UCSD-AML1 (cell line): ENCODE results near the gene PMVK.
"Not testable (repeated sequence)": the region's sequence is repeated elsewhere in the genome, so short reads cannot be mapped to it uniquely, and the experiment has no call there.

Source experiments
- DNase-seq: peaks from one replicate; lab custom pipeline; 2025; ENCODE audit not compliant: unreplicated experiment; lab: John Stamatoyannopoulos, UW

PMVK gene

DNA sequence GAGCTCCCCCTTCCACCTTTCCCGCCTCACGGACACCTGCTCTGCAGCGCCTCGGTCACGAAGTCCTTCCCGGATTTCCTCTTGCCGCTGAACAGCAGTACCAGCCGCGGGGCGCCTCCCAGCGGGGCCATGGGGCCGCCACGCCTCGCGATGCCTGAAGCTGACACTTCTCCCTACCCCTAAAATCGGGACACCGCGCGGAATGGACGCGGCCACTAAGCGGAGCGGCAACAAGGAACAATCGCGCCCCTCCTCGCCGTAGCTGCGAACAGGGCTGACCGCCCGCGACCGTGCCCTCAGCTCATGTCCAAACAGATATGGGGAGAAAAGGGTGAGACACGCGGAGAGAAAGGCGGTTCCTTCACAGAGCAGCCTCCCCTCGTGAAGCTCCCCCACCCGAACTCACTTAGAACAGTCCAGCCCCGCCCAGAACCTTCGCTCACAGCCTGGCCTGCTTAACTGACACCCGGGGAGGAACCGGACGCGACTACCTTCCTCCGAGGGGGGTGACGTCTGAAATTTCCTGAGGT is at the start of gene PMVK:
Gene PMVK (minus strand): TSS at position 165 of the 530 bp plus-strand sequence. CDS start 34 bp downstream, at position 131.
- DNase-seq: peak; percentile 97

DNA sequence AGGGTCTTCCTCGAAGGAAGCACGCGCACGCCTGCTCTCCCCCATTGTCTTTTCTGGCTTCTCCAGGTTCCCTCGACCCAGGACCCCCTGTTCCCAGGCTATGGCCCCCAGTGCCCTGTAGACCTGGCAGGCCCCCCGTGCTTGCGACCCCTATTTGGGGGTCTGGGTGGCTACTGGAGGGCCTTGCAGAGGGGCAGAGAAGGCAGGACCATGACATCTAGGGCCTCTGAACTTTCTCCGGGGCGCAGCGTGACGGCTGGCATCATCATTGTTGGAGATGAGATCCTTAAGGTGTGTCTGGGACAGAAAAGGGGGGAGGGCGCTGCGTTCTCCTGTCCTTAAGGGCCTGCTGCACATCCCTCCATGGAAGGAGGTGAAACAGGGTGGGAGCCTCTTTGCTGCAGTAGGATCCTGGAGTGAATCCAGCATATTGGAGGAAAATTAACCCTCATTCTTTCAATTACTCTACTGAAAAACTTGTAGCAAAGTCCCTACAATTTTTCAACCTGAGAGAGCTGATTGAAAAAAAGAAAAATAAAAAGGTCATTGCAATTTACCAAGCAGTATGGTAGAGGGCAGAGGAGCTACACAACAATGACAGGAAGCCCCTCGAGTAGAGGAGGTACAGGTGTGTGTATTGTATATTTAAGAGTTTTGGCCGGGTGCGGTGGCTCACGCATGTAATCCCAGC is 47.4 kb upstream of the PMVK start:
- DNase-seq: no peak

DNA sequence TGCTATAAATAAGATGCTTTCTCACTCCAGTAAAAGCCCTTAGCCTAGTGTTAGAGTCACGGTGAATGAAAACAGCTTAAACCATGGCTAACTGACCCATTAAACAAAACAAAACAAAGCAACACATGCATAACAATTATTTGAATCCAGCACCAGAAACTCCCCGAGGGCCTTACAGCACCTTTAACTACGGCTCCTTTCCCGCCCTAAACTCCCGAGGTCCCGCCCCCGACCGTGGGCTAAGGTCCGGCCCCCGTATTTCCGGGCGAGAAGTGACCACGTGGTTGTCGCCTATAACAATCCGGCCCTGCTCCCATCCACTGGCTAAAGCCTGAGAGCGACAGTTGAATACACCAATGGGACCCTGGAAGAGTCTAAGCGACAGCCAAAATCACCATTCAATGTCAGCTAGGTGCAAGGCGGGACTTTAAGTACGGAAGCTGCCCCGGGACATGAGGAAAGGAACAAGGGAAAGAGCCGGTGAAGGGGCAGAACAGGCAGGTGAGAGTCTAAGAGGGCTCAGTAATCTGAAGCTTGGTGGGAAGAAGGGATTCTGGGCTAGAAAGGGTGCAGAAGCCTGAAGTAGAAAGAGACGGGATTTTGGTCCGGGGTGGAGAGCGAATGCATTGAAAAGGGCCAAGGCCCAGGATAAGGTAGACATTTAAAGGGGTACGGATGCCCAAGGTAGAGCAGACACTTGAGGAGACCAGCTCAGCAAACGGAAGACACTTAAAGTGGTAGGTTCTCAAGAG is 46.6 kb upstream of the PMVK start, which contains the start of gene FLAD1:
Gene FLAD1 (plus strand): TSS at position 448 of the 752 bp plus-strand sequence. CDS start 351 bp downstream, outside the sequence.
- peak; percentile 92 for DNase-seq

DNA sequence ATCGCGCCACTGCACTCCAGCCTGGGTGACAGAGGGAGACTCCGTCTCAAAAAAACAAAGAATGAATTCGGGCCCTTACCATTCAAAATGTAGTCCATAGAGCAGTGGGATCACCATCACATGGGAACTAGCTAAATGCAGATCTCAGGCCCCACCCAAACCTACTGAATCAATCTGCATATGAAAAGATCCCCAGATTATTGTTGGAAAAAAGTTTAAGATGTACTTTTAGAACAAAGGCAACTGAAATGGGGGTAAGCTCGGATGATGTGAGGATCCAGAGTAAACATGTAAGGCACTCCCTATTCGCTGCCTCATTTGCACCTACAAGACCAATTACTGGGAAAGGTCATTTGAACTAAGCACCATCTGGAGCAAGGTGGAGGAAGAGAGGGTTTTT is 45.8 kb upstream of the PMVK start:
- DNase-seq: no peak

DNA sequence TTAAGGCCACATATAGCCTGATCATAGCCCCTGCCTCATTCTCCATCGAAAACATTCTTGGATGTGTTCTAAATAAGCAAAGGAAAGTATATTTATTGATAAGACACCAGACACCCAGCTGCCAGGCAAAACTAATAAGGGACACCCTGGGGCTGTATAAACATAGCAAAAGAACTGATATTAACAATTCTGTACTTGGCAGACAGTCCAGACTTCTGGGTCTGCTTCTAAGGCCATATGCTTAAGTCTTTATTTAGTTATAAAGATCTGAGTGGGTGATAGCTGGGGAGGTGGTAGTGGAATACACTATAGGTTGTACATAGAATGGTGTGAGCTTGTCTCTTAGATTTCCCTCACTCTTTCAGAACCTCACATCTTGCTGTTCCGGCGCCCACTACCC is 41.8 kb upstream of the PMVK start:
- DNase-seq: no peak

DNA sequence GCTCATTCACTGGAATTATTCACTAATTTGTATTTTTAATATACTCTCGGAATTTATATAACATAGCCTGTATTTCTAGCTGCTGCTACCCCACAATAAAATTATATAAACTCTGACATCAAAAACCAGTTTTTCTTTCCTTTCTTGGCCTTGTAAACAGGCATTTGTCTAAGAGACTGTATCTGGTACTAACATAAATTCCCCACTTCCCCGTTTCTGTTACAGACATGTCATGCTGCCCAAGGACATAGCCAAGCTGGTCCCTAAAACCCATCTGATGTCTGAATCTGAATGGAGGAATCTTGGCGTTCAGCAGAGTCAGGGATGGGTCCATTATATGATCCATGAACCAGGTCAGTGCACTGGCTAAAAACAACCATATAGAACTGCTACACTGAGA is 41.2 kb upstream of the PMVK start:
- not testable (repeated sequence) for DNase-seq

DNA sequence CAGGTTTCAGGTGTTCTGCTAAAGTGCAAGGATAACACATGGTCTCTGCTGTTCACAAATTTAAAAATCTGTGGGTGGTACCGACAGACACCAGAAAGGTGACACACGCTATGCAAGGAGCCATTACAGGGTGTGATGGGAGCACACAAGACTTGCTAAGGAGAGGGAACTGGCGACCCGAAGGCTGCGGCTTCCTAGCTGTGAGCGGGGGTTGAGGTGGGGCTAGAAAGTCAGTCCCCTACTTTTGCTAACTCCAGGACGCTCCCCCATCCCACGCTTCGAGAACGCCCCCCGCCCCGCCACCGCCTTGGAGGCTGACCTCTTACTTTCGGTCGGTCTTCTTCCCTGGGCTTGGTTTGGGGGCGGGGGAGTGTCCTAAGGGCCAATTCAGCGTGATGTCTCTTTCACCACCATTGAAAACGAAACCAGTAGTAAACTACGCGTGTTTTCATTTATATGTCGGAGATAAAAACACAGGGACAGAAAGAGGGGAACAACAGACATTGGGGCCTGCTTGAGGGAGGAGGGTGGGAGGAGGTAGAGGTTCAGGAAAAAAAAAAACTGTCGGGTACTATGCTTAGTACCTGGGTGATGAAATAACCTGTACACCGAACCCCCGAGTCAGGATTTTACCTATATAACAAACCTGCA is 39.0 kb upstream of the PMVK start:
- DNase-seq: peak; percentile 63

DNA sequence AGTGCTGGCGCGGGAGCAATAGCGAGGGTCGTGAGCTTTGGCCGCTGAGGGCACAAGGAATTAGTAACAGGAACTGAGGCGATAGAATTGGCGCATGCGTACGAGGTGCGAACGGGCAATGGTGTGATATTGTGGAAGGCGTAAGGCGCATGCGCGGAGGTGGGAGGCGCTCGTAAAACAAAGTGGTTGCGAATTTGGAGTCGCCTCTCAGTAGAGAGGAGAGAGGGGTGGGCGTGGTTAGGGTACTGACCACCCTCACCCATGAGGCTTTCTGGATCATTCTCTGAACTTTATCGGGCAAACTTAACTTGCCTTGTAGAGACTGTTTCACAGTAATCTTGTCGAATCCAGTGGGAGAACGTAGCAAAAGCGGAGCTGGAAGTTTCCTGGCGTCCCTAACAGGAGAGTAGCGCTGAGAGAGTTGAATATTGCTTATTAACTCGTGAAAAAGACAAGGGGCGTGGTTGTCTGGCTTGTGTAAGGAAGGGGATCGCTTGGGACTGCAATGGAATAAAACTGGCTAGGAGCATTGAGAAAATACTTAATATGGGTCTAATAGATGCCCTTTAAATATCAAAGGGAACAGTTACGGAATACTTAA is 38.4 kb upstream of the PMVK start:
- peak; percentile 97 for DNase-seq

DNA sequence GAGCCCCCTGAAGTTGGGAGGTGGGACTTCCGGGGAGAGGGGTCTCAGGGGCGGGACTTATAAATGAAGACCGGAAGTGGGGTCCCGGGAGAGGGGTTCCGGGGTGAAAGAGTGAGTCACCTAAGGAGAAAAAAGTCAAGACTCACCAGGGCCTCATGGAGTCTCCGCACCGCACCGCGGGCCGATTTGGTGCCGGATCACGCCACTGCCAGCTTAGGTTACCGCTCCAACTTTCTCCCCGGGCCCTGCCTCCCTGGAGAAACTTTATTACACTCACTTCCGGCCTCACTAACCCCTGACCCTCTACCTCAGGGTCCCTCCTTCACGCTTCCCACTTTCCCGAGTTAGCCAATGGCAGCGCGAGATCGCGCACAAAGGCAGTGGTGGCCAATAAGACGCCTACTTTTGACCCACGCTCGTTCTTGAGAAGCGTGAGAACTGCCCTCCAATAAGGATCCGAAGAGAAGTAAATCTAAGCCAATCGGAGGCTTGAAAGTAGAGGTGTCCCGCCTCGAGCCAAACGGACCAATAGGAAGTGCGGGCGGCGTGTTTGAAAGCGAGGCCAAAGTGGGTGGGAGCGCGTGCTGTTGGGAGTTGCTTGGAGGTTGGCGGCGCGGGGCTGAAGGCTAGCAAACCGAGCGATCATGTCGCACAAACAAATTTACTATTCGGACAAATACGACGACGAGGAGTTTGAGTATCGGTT is 37.7 kb upstream of the PMVK start, which contains the start of gene CKS1B:
Gene CKS1B (plus strand): TSS at position 580 of the 706 bp plus-strand sequence. CDS start 65 bp downstream, at position 645.
- peak; percentile 97 for DNase-seq

DNA sequence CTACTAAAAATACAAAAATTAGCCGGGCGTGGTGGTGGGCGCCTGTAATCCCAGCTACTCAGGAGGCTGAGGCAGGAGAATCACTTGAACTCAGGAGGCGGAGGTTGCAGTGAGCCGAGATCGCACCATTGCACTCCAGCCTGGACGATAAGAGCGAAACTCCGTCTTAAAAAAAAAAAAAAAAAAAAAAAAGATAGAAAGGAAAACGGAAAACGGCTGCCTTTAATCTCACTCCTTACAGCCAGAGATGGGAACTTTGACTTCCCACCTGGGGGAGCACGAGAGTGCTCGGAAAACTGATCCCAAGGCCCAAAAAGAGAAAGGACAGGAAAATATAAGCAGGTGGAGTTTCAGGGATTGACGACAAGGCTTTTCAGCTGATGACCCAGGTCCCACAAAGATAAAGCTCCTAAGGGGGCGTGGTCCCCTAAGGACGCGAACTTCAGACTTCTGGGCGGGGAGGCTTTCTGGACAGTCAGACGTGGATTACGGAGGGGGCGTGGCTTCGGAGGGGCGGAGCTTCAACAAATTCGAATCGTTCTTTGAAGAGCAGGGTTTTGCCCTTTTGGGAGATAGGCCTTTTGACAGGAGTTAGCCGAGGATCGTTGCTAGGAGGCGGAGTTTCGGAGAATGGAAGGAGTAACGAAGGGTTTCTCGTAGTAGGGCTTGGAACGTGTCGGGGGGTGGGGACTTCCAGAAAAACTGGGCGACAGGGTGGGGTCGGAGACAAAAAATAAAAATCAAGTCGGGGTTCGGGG is 37.0 kb upstream of the PMVK start:
- peak; percentile 95 for DNase-seq

DNA sequence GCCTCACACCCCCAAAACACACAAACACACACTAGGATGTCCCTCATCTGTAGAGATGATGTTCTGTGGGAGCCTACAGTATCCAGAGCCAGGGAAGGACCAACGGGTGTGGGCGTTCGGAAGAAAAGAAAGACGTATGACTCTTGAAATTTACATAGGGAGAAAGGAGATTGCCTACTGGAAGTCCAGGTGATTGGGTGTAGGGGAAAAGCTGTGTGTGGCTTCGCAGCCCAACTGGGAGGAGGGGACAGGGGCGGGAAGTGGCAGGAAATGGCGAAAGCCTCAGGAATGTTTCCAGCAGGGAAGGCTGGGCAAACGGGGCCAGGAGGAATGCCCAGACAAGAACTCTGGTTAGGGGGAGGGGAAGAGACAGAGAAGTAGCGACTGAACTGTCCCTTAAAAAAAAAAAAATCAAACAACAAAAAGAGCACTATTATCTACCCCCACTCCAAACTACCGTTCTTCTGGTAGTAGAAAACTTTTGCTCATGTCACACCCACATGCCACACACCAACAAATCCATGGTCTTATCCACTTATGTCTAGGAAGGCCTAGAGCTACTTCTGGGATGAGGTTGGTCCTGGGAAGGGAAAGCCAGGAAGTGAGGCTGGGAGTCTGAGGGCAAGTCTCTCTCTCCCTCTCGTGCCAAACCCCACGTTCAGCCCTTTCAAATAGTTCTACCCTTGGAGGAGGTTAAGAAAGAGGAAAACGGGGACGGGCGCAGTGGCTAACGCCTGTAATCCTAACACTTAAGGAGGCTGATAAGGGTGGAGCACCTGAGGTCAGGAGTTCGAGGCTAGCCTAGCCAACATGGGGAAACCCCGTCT is 36.2 kb upstream of the PMVK start:
- peak; percentile 42 for DNase-seq

DNA sequence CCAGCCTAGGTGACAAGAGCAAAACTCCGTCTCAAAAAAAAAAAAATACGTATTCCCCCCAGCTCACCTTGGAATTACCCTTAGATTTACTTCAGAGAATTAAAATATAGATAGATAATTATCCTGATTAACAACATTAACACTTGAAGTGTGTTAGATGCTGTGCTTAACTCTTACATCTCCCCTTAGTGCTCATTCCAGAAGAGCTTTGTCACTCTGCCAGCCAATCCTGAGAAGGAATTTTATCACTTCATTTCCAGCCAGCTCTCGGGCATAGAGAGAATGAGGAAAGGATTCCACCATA is 35.6 kb upstream of the PMVK start:
- DNase-seq: no peak

DNA sequence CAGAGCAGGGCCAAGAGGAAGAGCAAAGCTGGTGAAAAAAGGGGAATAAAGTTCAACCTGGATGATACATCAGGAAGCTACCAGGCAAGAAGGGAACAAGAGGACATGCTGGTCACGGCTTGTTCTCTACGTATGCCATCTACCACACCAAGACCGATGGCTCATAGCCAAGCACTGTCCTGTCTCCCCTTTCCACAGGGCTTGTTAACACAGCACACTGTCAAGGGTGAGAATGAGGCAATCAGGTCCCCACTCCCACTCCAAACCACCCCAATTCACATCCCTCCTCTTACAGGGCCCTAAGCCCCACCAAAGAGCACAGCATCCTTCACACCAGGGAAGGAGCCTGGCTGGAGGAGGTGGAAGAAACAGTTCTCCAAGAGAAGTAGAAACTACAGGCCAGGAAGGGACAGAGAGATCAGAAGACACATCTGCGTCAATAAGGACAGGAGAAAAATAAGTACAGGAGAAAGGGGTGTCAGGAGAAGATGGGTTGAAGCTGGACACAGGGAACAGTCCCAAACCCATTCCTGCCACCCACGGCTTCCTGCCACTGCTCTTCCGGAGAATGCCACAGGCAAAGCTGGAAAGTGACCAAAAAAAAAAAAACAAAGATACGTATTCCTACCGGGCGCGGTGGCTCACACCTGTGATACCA is 35.0 kb upstream of the PMVK start:
- DNase-seq: peak; percentile 55

DNA sequence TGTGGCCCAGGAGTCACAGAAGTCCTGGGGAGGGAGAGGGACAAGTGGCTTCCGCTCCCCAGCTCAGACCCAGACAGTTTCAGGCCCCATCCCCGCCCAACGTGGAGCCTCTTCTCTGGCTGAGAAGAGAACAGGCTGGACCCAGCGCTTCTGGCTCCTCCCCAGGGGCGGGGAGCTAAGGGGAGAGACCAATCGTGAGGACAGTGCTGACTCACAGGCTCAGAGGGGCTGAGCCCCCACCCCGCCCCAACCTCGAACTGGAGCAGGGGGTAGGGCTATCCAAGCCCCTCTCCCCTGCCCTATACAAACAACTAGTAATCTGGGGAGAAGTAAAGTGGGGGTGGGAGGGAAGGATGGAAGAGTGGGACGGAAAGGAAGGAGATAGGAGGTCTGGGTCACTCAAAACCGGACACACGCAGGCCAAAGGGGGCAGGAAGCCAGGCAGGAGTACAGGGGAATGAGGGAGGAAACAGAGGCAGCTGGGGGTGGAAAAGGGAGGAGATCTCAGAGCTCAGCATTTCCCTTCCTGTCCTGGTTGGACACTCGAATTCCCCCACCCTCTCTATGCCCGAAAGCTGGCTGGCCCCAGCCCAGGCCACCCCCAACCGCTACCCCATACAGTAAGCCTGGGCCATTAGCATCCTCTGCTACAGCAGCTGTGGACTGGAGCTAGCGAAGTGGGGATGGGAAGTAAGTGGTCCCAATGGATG is 34.3 kb upstream of the PMVK start, which contains the start of gene SHC1:
Gene SHC1 (minus strand): TSS at position 117 of the 710 bp plus-strand sequence. CDS start 221 bp downstream, outside the sequence.
- peak; percentile 91 for DNase-seq

DNA sequence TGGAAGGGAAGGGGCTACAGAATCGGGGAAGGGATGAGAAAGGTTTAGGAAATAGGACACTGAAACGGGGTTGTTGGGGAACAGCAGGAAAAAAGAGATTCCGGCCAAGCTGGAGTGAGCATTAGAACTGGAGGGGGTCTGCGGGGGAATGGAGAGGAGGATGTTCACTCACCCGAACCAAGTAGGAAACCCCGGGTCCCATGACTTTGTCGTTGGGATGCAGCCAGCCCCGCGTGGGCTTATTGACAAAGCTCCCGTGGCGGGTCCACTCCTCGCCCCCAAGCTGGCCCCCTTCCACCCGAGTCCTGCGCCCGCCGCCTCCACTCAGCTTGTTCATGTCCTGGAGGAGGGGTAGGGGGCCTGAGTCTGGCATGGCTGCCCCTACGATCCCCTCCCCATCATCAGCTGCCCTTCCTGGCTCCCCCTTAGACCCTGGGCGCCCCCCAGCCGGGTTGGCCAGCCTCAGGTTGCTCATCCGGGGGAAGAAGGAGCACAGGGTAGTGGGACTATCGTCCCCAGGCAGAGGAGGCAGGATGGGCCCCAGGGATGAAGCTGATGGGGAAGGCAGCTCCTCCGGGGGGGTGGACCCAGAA is 33.4 kb upstream of the PMVK start:
- no peak for DNase-seq

DNA sequence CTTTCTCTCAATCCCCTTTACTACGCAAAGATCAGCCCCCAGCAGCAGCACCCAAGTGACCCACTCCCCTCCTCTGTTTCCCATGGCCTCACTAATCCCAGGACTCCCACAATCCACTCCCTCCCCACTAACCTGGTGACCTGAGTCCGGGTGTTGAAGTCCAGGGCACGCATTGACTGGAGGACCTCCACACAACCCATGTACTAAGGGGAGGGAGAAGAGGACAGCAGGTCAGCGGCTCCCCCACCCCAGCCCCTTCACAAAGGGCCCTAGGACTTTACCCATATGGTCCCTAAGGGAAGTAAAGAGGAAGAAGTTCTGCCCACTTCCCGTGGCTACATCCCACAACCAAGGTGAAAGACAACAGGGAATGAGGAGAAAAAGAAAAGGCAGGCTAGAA is 32.7 kb upstream of the PMVK start:
- no peak for DNase-seq

DNA sequence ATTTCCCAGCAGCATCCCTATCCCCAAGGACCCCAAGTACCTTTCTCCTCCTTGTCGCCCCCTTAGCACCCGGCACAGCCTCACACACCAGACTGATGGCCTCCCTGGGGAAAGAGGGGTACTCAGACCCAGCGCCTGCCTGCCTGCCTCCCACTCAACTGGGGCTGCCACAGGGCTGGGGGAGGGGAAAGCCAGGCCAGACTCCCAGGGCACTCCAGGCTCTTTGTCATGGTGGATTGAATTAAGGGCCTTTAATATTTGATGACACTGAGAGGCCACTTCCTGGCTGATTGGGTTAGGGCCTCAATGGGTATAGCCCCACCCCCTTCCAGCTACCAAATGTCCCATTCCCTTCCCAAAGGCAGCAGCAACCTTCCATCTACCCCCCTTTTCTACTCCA is 32.2 kb upstream of the PMVK start:
- DNase-seq: no peak
